Measurements from ENCODE around the gene MAN1C1. TPM values are rescaled to one million over a fixed set of nuclear protein-coding genes. Genes with fewer than 3 reads are reported as not detected.
A peak's percentile ranks its signal among the peaks of the same experiment; 100 is the strongest.

Gene MAN1C1
- total RNA-seq, 1 donor from 2014 or later: 5.4 TPM

DNA sequence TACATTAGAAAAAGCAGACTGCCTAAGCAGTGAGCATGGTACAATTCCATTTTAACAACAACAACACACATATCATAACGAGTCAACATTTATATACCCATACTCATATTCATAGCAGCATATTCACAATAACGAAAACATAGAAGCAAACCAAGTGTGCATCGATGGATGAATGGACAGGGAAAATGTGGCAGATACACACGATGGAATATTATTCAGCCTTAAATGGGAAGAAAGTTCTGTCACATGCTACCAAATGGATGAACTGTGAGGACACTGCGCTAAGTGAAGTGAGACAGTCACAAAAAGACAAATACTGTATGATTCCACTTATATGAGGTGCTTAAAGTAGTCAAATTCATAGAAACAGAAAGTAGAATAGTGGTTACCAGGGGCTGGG lies 9.5 kb upstream of the MAN1C1 start:
- Mint-ChIP-seq H3K4me1 (ENCODE audit: low read depth, unreplicated experiment) (no peaks in the 10 kb centered on the region), H3K27ac (ENCODE audit: unreplicated experiment) (no peak overlapping the region), H3K36me3 (ENCODE audit: unreplicated experiment) (no peaks in the 10 kb centered on the region)

DNA sequence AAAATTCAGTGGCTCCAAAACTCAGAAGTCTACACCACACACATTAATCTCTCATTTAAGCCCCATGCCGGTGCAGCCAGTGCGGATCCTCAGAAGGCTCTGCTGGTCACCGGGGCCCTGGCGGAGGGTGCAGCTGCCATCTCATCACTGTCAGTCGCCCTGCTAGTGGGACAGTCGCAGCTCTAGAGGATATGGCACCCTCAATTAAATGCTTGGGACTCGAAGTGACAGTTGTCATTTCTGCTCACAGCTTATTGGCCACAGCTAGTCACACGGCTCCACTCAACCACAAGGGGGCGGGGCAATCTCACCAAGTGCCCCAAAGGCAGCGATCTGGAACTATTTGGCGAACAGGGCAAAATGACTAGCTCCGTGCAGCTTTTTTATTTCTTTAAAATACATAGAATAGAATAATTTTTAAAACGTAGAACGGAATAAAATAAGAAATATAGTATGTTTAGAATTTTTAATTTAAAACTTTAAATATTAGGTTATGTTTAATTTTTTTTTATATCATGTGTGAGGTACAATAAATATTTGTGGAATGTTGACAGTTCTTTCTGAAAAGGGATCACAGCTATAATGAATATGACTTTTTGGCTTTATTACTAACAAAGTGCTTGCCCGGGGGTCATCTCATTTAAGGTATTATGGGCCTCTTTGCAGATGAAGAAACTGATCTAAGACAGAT lies 8.0 kb upstream of the MAN1C1 start:
- TF ChIP-seq, protein P1, sequence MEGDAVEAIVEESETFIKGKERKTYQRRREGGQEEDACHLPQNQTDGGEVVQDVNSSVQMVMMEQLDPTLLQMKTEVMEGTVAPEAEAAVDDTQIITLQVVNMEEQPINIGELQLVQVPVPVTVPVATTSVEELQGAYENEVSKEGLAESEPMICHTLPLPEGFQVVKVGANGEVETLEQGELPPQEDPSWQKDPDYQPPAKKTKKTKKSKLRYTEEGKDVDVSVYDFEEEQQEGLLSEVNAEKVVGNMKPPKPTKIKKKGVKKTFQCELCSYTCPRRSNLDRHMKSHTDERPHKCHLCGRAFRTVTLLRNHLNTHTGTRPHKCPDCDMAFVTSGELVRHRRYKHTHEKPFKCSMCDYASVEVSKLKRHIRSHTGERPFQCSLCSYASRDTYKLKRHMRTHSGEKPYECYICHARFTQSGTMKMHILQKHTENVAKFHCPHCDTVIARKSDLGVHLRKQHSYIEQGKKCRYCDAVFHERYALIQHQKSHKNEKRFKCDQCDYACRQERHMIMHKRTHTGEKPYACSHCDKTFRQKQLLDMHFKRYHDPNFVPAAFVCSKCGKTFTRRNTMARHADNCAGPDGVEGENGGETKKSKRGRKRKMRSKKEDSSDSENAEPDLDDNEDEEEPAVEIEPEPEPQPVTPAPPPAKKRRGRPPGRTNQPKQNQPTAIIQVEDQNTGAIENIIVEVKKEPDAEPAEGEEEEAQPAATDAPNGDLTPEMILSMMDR (IDR thresholded peaks at IDR 0.05; ENCODE audit: partially characterized antibody, unreplicated experiment): peak; percentile 77
- Mint-ChIP-seq H3K27me3 (ENCODE audit: unreplicated experiment) (peaks cover 1% of the 10 kb centered on the region), H3K4me1 (ENCODE audit: low read depth, unreplicated experiment) (no peaks in the 10 kb centered on the region), H3K27ac (ENCODE audit: unreplicated experiment) (no peak overlapping the region), H3K4me3 (ENCODE audit: unreplicated experiment) (no peak overlapping the region), H3K9me3 (ENCODE audit: unreplicated experiment) (peaks cover 5% of the 10 kb centered on the region), H3K36me3 (ENCODE audit: unreplicated experiment) (no peaks in the 10 kb centered on the region)
- DNase-seq: peak; percentile 87

More for the DNA sequence above, 9.5 kb upstream of the MAN1C1 start:
- no peak for DNase-seq
- peaks cover 1% of the 10 kb centered on the region for H3K27me3 Mint-ChIP-seq (ENCODE audit: unreplicated experiment)
- no peak overlapping the region for H3K4me3 Mint-ChIP-seq (ENCODE audit: unreplicated experiment)
- H3K9me3 Mint-ChIP-seq (ENCODE audit: unreplicated experiment): peaks cover 4% of the 10 kb centered on the region
- TF ChIP-seq, protein P1 (IDR thresholded peaks at IDR 0.05; ENCODE audit: partially characterized antibody, unreplicated experiment): no peak

DNA sequence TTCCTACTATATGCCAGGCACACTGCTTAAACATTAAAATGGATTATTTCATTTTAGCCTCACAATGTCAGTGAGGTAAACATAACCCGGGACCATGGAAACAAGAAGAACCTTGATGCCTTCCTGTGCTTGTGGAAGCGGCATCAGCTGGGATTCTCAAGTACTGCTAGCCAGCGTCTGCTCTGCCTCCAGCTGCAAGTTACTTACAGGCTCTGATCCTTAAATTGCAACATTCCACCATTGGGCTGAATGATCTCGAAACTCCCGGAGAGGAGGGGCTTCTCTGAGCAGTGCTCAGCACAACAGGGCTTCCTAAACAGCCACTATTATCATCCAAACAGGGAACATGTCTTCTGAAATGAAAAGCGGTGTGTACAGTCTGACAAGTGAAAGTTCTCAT lies 6.7 kb upstream of the MAN1C1 start:
- H3K4me1 Mint-ChIP-seq (ENCODE audit: low read depth, unreplicated experiment): no peaks in the 10 kb centered on the region
- H3K9me3 Mint-ChIP-seq (ENCODE audit: unreplicated experiment): peaks cover 5% of the 10 kb centered on the region
- no peak for DNase-seq
- peaks cover 1% of the 10 kb centered on the region for H3K27me3 Mint-ChIP-seq (ENCODE audit: unreplicated experiment)
- no peak overlapping the region for H3K27ac Mint-ChIP-seq (ENCODE audit: unreplicated experiment)
- no peaks in the 10 kb centered on the region for H3K36me3 Mint-ChIP-seq (ENCODE audit: unreplicated experiment)
- H3K4me3 Mint-ChIP-seq (ENCODE audit: unreplicated experiment): no peak overlapping the region
- TF ChIP-seq, protein P1 (IDR thresholded peaks at IDR 0.05; ENCODE audit: partially characterized antibody, unreplicated experiment): no peak

DNA sequence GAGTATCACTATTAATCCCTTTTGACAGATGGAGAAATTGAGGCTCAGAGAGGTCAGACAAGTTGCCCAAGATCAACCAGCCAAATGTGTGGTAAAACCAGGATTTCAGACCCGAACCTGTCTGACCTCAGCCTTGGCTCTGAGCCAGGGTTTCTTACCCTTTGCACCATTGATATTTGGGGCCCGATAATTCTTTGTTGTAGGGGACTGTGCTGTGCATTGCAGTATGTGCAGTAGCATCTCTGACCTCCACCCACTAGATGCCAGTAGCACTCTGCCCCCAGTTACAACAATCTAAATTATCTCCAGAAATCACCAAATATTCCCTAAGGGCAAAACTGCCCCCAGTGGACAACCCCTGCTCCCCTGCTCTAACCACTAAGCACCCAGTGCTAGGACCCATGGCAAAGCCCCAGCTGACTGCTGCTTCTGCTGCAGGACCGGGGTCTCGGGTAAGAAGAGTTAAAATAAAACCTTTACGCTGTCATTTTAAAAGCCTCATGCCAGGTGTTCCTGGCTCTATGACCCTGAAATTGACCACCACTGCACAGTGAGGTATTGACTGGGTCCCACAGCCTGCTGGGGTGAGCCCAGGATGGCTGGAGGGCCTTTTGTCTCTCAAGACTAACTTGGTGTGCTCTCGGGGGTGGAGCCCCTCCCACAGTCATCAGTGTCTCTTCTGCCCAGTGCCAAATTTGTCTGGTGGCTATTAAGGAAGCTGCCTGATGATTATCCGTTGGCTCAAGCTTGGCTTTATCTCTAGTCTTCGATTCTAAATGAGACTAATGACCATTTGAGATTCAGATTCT lies 5.6 kb upstream of the MAN1C1 start:
- no peaks in the 10 kb centered on the region for H3K36me3 Mint-ChIP-seq (ENCODE audit: unreplicated experiment)
- no peak overlapping the region for H3K4me3 Mint-ChIP-seq (ENCODE audit: unreplicated experiment)
- no peak overlapping the region for H3K27ac Mint-ChIP-seq (ENCODE audit: unreplicated experiment)
- H3K9me3 Mint-ChIP-seq (ENCODE audit: unreplicated experiment): peaks cover 3% of the 10 kb centered on the region
- DNase-seq: no peak
- TF ChIP-seq, protein P1 (IDR thresholded peaks at IDR 0.05; ENCODE audit: partially characterized antibody, unreplicated experiment): no peak
- H3K4me1 Mint-ChIP-seq (ENCODE audit: low read depth, unreplicated experiment): no peaks in the 10 kb centered on the region
- H3K27me3 Mint-ChIP-seq (ENCODE audit: unreplicated experiment): peaks cover 6% of the 10 kb centered on the region

DNA sequence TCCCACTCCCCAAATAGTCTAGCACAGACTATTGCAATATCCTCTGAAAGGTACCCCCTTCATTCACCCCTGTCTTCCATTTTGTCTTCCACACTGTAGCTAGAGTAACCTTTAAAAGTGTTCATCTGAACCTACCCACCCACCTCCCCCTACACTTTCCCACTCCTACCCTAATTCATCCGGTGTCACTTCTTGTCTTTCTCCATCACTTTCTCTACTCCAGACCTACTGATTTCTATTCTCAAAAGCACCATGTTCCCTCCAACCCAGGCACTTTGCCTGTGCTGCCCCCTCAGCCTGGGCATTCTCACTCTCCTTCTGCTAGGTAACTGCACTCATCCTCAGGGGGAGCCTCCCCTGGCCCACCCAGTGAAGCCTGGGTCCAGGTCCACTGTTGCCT lies 4.7 kb upstream of the MAN1C1 start:
- Mint-ChIP-seq H3K9me3 (ENCODE audit: unreplicated experiment) (peaks cover 3% of the 10 kb centered on the region), H3K27me3 (ENCODE audit: unreplicated experiment) (peaks cover 6% of the 10 kb centered on the region), H3K27ac (ENCODE audit: unreplicated experiment) (no peak overlapping the region), H3K4me3 (ENCODE audit: unreplicated experiment) (no peak overlapping the region), H3K36me3 (ENCODE audit: unreplicated experiment) (no peaks in the 10 kb centered on the region), H3K4me1 (ENCODE audit: low read depth, unreplicated experiment) (no peaks in the 10 kb centered on the region)
- TF ChIP-seq, protein P1 (IDR thresholded peaks at IDR 0.05; ENCODE audit: partially characterized antibody, unreplicated experiment): no peak
- no peak for DNase-seq
